K562 (cell line): ENCODE measurements around the gene HSF2. TPM values are rescaled to one million over a fixed set of nuclear protein-coding genes. Genes with fewer than 3 reads are reported as not detected.

ENCODE experiments used
- ARID1B ChIP-seq: fragments of 450-650 bp; IDR thresholded peaks from 2 replicates; pipeline ENCODE4 v1.6.1; 2016; ENCODE audit warnings: antibody characterized with exemption, mild to moderate bottlenecking, inconsistent platforms
- BCL6 ChIP-seq: fragments of 250-450 bp; sonication (Bioruptor Pico); IDR thresholded peaks from 2 replicates; pipeline ENCODE4 v1.4.0; 2020
- CREM ChIP-seq: IDR thresholded peaks from 2 replicates; pipeline ENCODE4 v1.6.1; 2014; ENCODE audit warnings: antibody characterized with exemption, low read depth
- EP400 ChIP-seq: fragments of 450-650 bp; IDR thresholded peaks from 2 replicates; pipeline ENCODE4 v1.6.1; 2017; ENCODE audit warnings: antibody characterized with exemption, mild to moderate bottlenecking, moderate library complexity
- FOXK1 ChIP-seq: sonication (generic); formaldehyde crosslinking; IDR thresholded peaks from 2 replicates; pipeline ENCODE4 v1.8.0; 2022; ENCODE audit warnings: missing genetic modification reagents, mild to moderate bottlenecking, borderline replicate concordance
- GABPA ChIP-seq: fragments of 200-800 bp; sonication (Bioruptor generic); conservative IDR thresholded peaks from 2 replicates; pipeline ENCODE4 v1.6.1; 2016; ENCODE audit warnings: low read depth, missing genetic modification characterization, missing compliant biosample characterization
- NRF1 ChIP-seq, 2 experiments: fragments of 450-650 bp; IDR thresholded peaks in 1 of 2; conservative IDR thresholded peaks in 1 of 2; 2 replicates each; pipeline ENCODE4 v1.6.1; 2014; ENCODE audit warnings: mild to moderate bottlenecking in 2 of 2
- POLR2B ChIP-seq: fragments of 450-650 bp; IDR thresholded peaks from 2 replicates; pipeline ENCODE4 v1.6.1; 2018; ENCODE audit warnings: low read depth; ENCODE audit not compliant: partially characterized antibody
- SMAD4 ChIP-seq: fragments of 250-450 bp; sonication (Bioruptor Pico); conservative IDR thresholded peaks from 2 replicates; pipeline ENCODE4 v1.8.0; 2021; ENCODE audit warnings: inconsistent platforms, mild to moderate bottlenecking, moderate library complexity
- SPI1 ChIP-seq: IDR thresholded peaks from 2 replicates; pipeline ENCODE4 v1.6.1; 2011; ENCODE audit warnings: low read depth, low read length, control low read depth, borderline replicate concordance
- TAF7 ChIP-seq: fragments of 450-650 bp; IDR thresholded peaks from 2 replicates; pipeline ENCODE4 v1.6.1; 2016; ENCODE audit warnings: missing genetic modification characterization, missing compliant biosample characterization
- polyA plus RNA-seq, 8 experiments: library from polyadenylated mRNA; depleted of rRNA in 4 of 8; stranded (reverse) in 5 of 8; unstranded in 3 of 8; fragments of >200 nt; fragmentation: Nextera tagmentation in 2 of 8; fragmentation: Illumina TruSeq in 1 of 8; extraction: Ambion mirVana in 2 of 8; extraction: Trizol in 1 of 8; gene quantifications; 2 replicates each; pipeline versions ENCODE4 v1.2.1 to v1.2.3, GENCODE V29; 2011 to 2014; ENCODE audit warnings: inconsistent platforms in 1 of 8, missing spikeins in 1 of 8
- total RNA-seq, 7 experiments: library from RNA; depleted of rRNA in 6 of 7; stranded (reverse); fragments of >200 nt in 6 of 7; fragmentation: Illumina TruSeq in 2 of 7; extraction: Trizol in 2 of 7; gene quantifications; 2 replicates each; pipeline versions ENCODE4 v1.2.1 to v1.2.3, GENCODE V29; 2011 to 2021; ENCODE audit warnings: low replicate concordance in 1 of 7
- TF ChIP-seq, protein P1 (sequence below), 2 experiments: IDR thresholded peaks in 1 of 2; conservative IDR thresholded peaks in 1 of 2; 2 replicates each; pipeline ENCODE4 v1.6.1; 2016; ENCODE audit warnings: low read depth in 2 of 2, mild to moderate bottlenecking in 1 of 2, missing compliant biosample characterization in 1 of 2, missing genetic modification characterization in 1 of 2, moderate library complexity in 1 of 2
- TF ChIP-seq, protein P2 (sequence below): sonication (generic); formaldehyde crosslinking; IDR thresholded peaks from 2 replicates; pipeline ENCODE4 v1.8.0; 2022; ENCODE audit warnings: mild to moderate bottlenecking, missing genetic modification reagents
- TF ChIP-seq, protein P3 (sequence below): IDR thresholded peaks from 2 replicates; pipeline ENCODE4 v1.6.1; 2011; ENCODE audit warnings: borderline replicate concordance, low read depth, mild to moderate bottlenecking, moderate library complexity, low read length; ENCODE audit not compliant: insufficient read depth, poor library complexity, severe bottlenecking
- TF ChIP-seq, protein P4 (sequence below), 2 experiments: fragments of 450-650 bp; IDR thresholded peaks; 2 replicates each; pipeline ENCODE4 v1.6.1; 2016

Gene HSF2
- total and polyA plus RNA-seq, 9 of the 15 experiments (the other 6 are each of a cell fraction or from before 2014, with no cell fraction given) = 19.1 to 73.1 (median 29.2) TPM

DNA sequence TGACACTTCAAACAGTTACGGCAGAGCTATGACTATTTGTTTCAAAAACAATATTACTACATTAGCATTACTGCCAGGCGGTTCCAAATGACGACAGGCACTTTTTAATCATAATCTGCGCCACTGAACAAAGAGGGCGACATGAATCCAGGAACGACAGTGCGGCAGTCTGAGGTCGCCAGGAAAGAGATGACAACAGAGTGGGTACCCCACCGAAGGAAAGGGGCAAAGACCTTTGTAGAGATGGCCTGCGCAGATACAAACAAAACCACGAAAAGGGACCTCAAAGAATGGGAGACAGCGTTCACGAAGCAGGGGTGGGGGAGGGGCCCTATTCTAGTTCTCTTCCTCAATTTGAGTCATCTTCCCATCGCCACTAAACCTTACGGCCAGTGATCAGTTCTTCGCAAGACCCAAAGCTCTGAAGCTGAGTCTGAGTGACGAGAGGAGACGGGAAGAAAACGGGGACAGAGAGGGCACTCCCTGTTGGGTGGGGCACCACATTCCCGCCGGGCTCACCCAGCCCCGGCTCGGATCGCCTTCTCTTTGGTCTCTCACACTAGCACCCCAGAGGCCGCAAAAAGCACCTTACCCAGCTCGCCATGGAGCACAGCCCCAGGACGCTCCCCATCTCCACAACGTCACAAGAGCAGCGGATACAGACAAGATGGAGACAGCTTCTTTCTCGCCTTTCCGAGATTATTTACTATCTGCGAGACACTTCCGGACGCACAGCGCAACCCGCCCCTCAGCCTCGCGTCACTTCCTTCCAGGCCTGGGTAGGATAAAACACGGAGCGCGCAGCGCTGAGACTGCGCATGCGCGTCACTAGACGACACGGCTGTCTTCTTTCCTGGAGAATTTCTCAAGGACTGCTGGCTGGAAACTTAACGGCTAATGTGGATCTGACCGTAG lies 71.9 kb downstream of the HSF2 start, which contains the start of gene SERINC1 (continued):
- TF ChIP-seq, protein P1, sequence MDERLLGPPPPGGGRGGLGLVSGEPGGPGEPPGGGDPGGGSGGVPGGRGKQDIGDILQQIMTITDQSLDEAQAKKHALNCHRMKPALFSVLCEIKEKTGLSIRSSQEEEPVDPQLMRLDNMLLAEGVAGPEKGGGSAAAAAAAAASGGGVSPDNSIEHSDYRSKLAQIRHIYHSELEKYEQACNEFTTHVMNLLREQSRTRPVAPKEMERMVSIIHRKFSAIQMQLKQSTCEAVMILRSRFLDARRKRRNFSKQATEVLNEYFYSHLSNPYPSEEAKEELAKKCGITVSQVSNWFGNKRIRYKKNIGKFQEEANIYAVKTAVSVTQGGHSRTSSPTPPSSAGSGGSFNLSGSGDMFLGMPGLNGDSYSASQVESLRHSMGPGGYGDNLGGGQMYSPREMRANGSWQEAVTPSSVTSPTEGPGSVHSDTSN (CRISPR knock-in tag; IDR thresholded peaks at IDR 0.05; ENCODE audit: low read depth) = no peak
- TF ChIP-seq, protein P1 (tag; conservative IDR thresholded peaks at IDR 0.05; ENCODE audit: low read depth) = peak; percentile 83
- TF ChIP-seq EP400 (peak; percentile 85), SPI1 (peak; percentile 77), GABPA (peak; percentile 95), NRF1 (conservative IDR thresholded peaks at IDR 0.05 in 1 of 2, IDR thresholded peaks at IDR 0.05 in 1 of 2) (peak; percentile 97), CREM (peak; percentile 96), ARID1B (peak; percentile 23; the same call in 1 of the 2 replicates), FOXK1 (0 out of 2 replicates have a peak, but pooled peaks have one; percentile 31), BCL6 (no peak), TAF7 (peak; percentile 68), POLR2B (peak; percentile 91), SMAD4 (CRISPR knock-in tag) (peak; percentile 38; the same call in 1 of the 2 replicates)
- TF ChIP-seq, protein P2, sequence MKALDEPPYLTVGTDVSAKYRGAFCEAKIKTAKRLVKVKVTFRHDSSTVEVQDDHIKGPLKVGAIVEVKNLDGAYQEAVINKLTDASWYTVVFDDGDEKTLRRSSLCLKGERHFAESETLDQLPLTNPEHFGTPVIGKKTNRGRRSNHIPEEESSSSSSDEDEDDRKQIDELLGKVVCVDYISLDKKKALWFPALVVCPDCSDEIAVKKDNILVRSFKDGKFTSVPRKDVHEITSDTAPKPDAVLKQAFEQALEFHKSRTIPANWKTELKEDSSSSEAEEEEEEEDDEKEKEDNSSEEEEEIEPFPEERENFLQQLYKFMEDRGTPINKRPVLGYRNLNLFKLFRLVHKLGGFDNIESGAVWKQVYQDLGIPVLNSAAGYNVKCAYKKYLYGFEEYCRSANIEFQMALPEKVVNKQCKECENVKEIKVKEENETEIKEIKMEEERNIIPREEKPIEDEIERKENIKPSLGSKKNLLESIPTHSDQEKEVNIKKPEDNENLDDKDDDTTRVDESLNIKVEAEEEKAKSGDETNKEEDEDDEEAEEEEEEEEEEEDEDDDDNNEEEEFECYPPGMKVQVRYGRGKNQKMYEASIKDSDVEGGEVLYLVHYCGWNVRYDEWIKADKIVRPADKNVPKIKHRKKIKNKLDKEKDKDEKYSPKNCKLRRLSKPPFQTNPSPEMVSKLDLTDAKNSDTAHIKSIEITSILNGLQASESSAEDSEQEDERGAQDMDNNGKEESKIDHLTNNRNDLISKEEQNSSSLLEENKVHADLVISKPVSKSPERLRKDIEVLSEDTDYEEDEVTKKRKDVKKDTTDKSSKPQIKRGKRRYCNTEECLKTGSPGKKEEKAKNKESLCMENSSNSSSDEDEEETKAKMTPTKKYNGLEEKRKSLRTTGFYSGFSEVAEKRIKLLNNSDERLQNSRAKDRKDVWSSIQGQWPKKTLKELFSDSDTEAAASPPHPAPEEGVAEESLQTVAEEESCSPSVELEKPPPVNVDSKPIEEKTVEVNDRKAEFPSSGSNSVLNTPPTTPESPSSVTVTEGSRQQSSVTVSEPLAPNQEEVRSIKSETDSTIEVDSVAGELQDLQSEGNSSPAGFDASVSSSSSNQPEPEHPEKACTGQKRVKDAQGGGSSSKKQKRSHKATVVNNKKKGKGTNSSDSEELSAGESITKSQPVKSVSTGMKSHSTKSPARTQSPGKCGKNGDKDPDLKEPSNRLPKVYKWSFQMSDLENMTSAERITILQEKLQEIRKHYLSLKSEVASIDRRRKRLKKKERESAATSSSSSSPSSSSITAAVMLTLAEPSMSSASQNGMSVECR (CRISPR knock-in tag) = peak; percentile 70; the same call in 1 of the 2 replicates
- TF ChIP-seq, protein P3, sequence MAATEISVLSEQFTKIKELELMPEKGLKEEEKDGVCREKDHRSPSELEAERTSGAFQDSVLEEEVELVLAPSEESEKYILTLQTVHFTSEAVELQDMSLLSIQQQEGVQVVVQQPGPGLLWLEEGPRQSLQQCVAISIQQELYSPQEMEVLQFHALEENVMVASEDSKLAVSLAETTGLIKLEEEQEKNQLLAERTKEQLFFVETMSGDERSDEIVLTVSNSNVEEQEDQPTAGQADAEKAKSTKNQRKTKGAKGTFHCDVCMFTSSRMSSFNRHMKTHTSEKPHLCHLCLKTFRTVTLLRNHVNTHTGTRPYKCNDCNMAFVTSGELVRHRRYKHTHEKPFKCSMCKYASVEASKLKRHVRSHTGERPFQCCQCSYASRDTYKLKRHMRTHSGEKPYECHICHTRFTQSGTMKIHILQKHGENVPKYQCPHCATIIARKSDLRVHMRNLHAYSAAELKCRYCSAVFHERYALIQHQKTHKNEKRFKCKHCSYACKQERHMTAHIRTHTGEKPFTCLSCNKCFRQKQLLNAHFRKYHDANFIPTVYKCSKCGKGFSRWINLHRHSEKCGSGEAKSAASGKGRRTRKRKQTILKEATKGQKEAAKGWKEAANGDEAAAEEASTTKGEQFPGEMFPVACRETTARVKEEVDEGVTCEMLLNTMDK = no peak
- TF ChIP-seq, protein P4, sequence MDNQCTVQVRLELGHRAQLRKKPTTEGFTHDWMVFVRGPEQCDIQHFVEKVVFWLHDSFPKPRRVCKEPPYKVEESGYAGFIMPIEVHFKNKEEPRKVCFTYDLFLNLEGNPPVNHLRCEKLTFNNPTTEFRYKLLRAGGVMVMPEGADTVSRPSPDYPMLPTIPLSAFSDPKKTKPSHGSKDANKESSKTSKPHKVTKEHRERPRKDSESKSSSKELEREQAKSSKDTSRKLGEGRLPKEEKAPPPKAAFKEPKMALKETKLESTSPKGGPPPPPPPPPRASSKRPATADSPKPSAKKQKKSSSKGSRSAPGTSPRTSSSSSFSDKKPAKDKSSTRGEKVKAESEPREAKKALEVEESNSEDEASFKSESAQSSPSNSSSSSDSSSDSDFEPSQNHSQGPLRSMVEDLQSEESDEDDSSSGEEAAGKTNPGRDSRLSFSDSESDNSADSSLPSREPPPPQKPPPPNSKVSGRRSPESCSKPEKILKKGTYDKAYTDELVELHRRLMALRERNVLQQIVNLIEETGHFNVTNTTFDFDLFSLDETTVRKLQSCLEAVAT (IDR thresholded peaks at IDR 0.05) = peak; percentile 26 to 69; a peak in 3 of 4 replicates
